ENCODE results near the gene ATP6V1F.

Gene ATP6V1F

GRCh38 chr7:128877756-128878120 is 15.1 kb downstream of the ATP6V1F start:
- no peak overlapping the region for H3K4me3 ChIP-seq (ENCODE audit: low read depth, low read length)
- no peak for TF ChIP-seq CTCF (IDR thresholded peaks at IDR 0.05; ENCODE audit: low read depth, low read length)

GRCh38 chr7:128878226-128879105 is 15.8 kb downstream of the ATP6V1F start:
- no peak for TF ChIP-seq CTCF (IDR thresholded peaks at IDR 0.05; ENCODE audit: low read depth, low read length)
- no peak overlapping the region for H3K4me3 ChIP-seq (ENCODE audit: low read depth, low read length)

- TF ChIP-seq CTCF (IDR thresholded peaks at IDR 0.05; ENCODE audit: low read depth, low read length): no peak
- H3K4me3 ChIP-seq (ENCODE audit: low read depth, low read length): no peak overlapping the region
Observed at GRCh38 chr7:128879461-128879938, 16.8 kb downstream of the ATP6V1F start.

GRCh38 chr7:128879939-128880746 is 17.5 kb downstream of the ATP6V1F start:
- no peak overlapping the region for H3K4me3 ChIP-seq (ENCODE audit: low read depth, low read length)

GRCh38 chr7:128880791-128881457 is 18.3 kb downstream of the ATP6V1F start:
- no peak overlapping the region for H3K4me3 ChIP-seq (ENCODE audit: low read depth, low read length)
- no peak for TF ChIP-seq CTCF (IDR thresholded peaks at IDR 0.05; ENCODE audit: low read depth, low read length)

More at GRCh38 chr7:128879939-128880746, 17.5 kb downstream of the ATP6V1F start:
- TF ChIP-seq CTCF (IDR thresholded peaks at IDR 0.05; ENCODE audit: low read depth, low read length): peak; percentile 91

GRCh38 chr7:128881458-128882125 is 18.9 kb downstream of the ATP6V1F start:
- TF ChIP-seq CTCF (IDR thresholded peaks at IDR 0.05; ENCODE audit: low read depth, low read length): no peak
- no peak overlapping the region for H3K4me3 ChIP-seq (ENCODE audit: low read depth, low read length)
